ENCODE results near the gene ARPC1B. TPM values are rescaled to one million over a fixed set of nuclear protein-coding genes. Genes with fewer than 3 reads are reported as not detected.
"Not testable (repeated sequence)": the region's sequence is repeated elsewhere in the genome, so short reads cannot be mapped to it uniquely, and the experiment has no call there.

The ARPC1B gene
- total and polyA plus RNA-seq, 2 experiments from 2014 or later = 485 to 599 TPM

GRCh38 chr7:99385564-99385963 is 11.0 kb downstream of the ARPC1B start:
- in situ Hi-C loops (cut with MboI) = no loop called here
- peaks cover under 1% of the 10 kb centered on the region; the same call in 1 of the 2 replicates for H3F3A ChIP-seq (ENCODE audit: insufficient read depth)

GRCh38 chr7:99386584-99387238 is 12.2 kb downstream of the ARPC1B start:
- no peaks in the 10 kb centered on the region for H3K27me3 ChIP-seq (replicated peaks; ENCODE audit: insufficient read depth)
- H3K27ac ChIP-seq = no peak overlapping the region
- no peak overlapping the region for H3K9ac ChIP-seq
- H3K36me3 ChIP-seq (ENCODE audit: low read depth) = peaks cover 38% of the 10 kb centered on the region; the same call in 1 of the 2 replicates
- H3K79me2 ChIP-seq (ENCODE audit: insufficient read depth) = peaks cover 65% of the 10 kb centered on the region
- DNase-seq = peak; percentile 59
- no peak for TF ChIP-seq EZH2phosphoT487 (IDR thresholded peaks at IDR 0.05; ENCODE audit: insufficient read depth, low read depth)
- TF ChIP-seq EZH2 (IDR thresholded peaks at IDR 0.05; ENCODE audit: insufficient read depth, poor library complexity, severe bottlenecking) = no peak
- 77 to 84% methylated on average over 8 to 9 of the region's 9 CpGs for WGBS, 2 experiments (ENCODE audit: low coverage in 1 of 2, low lambda C conversion rate in 2 of 2, missing lambda C conversion rate in 2 of 2)
- no peaks in the 10 kb centered on the region for H3K9me3 ChIP-seq (ENCODE audit: low read depth)
- no peak overlapping the region for H3K4me2 ChIP-seq (ENCODE audit: unreplicated experiment)
- no peaks in the 10 kb centered on the region for H3K9me2 ChIP-seq (ENCODE audit: insufficient read depth)
- no peaks in the 10 kb centered on the region for H3K4me1 ChIP-seq (ENCODE audit: insufficient read depth)
- no peaks in the 10 kb centered on the region for H4K20me1 ChIP-seq (ENCODE audit: insufficient read depth)
- in situ Hi-C loops (cut with MboI) = no loop called here
- H3F3A ChIP-seq (ENCODE audit: insufficient read depth) = no peaks in the 10 kb centered on the region
- H2AFZ ChIP-seq = no peak overlapping the region
- no peak overlapping the region for H3K4me3 ChIP-seq

More at GRCh38 chr7:99385564-99385963, 11.0 kb downstream of the ARPC1B start:
- Histone ChIP-seq H3K79me2 (ENCODE audit: insufficient read depth) (peaks cover 65% of the 10 kb centered on the region), H3K4me1 (ENCODE audit: insufficient read depth) (peaks cover 5% of the 10 kb centered on the region), H3K27me3 (replicated peaks; ENCODE audit: insufficient read depth) (no peaks in the 10 kb centered on the region), H2AFZ (no peak overlapping the region), H3K9me3 (ENCODE audit: low read depth) (no peaks in the 10 kb centered on the region), H3K9ac (no peak overlapping the region), H3K4me2 (ENCODE audit: unreplicated experiment) (no peak overlapping the region), H3K27ac (no peak overlapping the region), H3K9me2 (ENCODE audit: insufficient read depth) (no peaks in the 10 kb centered on the region), H3K36me3 (ENCODE audit: low read depth) (peaks cover 29% of the 10 kb centered on the region; the same call in 1 of the 2 replicates), H4K20me1 (ENCODE audit: insufficient read depth) (no peaks in the 10 kb centered on the region), H3K4me3 (no peak overlapping the region)
- TF ChIP-seq EZH2phosphoT487 (IDR thresholded peaks at IDR 0.05; ENCODE audit: insufficient read depth, low read depth) (no peak), EZH2 (IDR thresholded peaks at IDR 0.05; ENCODE audit: insufficient read depth, poor library complexity, severe bottlenecking) (no peak)
- no peak for DNase-seq
- 96 to 99% methylated on average over 8 of the region's 8 CpGs for WGBS, 2 experiments (ENCODE audit: low coverage in 1 of 2, low lambda C conversion rate in 2 of 2, missing lambda C conversion rate in 2 of 2)

GRCh38 chr7:99387239-99387635 is 12.7 kb downstream of the ARPC1B start:
- 94 to 98% methylated on average over 14 of the region's 14 CpGs for WGBS, 2 experiments (ENCODE audit: low coverage in 1 of 2, low lambda C conversion rate in 2 of 2, missing lambda C conversion rate in 2 of 2)
- H3K27ac ChIP-seq; H2AFZ ChIP-seq; H3K27me3 ChIP-seq (replicated peaks; ENCODE audit: insufficient read depth); H4K20me1 ChIP-seq (ENCODE audit: insufficient read depth); H3K4me2 ChIP-seq (ENCODE audit: unreplicated experiment); DNase-seq; H3K4me1 ChIP-seq (ENCODE audit: insufficient read depth); H3K9me2 ChIP-seq (ENCODE audit: insufficient read depth); H3K9me3 ChIP-seq (ENCODE audit: low read depth); H3K4me3 ChIP-seq; H3K9ac ChIP-seq; in situ Hi-C loops (cut with MboI); H3F3A ChIP-seq (ENCODE audit: insufficient read depth): not testable (repeated sequence)
- Histone ChIP-seq H3K79me2 (ENCODE audit: insufficient read depth) (peaks cover 64% of the 10 kb centered on the region), H3K36me3 (ENCODE audit: low read depth) (peaks cover 38% of the 10 kb centered on the region; the same call in 1 of the 2 replicates)

DNA sequence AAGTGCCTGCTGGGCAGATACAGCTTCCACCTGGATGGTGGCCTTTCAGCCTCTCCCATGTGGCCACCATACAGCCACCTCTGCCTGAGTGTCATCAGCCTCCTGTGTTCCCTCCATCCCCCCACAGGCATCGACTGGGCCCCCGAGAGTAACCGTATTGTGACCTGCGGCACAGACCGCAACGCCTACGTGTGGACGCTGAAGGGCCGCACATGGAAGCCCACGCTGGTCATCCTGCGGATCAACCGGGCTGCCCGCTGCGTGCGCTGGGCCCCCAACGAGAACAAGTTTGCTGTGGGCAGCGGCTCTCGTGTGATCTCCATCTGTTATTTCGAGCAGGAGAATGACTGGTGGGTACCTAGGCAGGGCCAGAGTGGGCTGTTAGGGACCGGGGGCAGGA is 13.4 kb downstream of the ARPC1B start:
- no peak for TF ChIP-seq EZH2phosphoT487 (IDR thresholded peaks at IDR 0.05; ENCODE audit: insufficient read depth, low read depth)
- TF ChIP-seq EZH2 (IDR thresholded peaks at IDR 0.05; ENCODE audit: insufficient read depth, poor library complexity, severe bottlenecking) = no peak
- no peak overlapping the region for H2AFZ ChIP-seq
- H3K79me2 ChIP-seq (ENCODE audit: insufficient read depth) = peaks cover 58% of the 10 kb centered on the region
- no peaks in the 10 kb centered on the region for H3K9me2 ChIP-seq (ENCODE audit: insufficient read depth)
- H3K9me3 ChIP-seq (ENCODE audit: low read depth) = no peaks in the 10 kb centered on the region
- no peaks in the 10 kb centered on the region for H3K27me3 ChIP-seq (replicated peaks; ENCODE audit: insufficient read depth)
- no peak for DNase-seq
- no peak overlapping the region for H3K9ac ChIP-seq
- no peaks in the 10 kb centered on the region for H4K20me1 ChIP-seq (ENCODE audit: insufficient read depth)
- no peaks in the 10 kb centered on the region for H3K4me1 ChIP-seq (ENCODE audit: insufficient read depth)
- 93 to 96% methylated on average over 20 of the region's 20 CpGs for WGBS, 2 experiments (ENCODE audit: low coverage in 1 of 2, low lambda C conversion rate in 2 of 2, missing lambda C conversion rate in 2 of 2)
- no peak overlapping the region for H3K4me3 ChIP-seq
- in situ Hi-C loops (cut with MboI) = no loop called here
- peaks cover 38% of the 10 kb centered on the region; the same call in 1 of the 2 replicates for H3K36me3 ChIP-seq (ENCODE audit: low read depth)
- no peak overlapping the region for H3K27ac ChIP-seq
- no peaks in the 10 kb centered on the region for H3F3A ChIP-seq (ENCODE audit: insufficient read depth)
- no peak overlapping the region for H3K4me2 ChIP-seq (ENCODE audit: unreplicated experiment)
